ENCODE data around the gene SLC12A2. TPM values are rescaled to one million over a fixed set of nuclear protein-coding genes. Genes with fewer than 3 reads are reported as not detected.

The SLC12A2 gene
- total RNA-seq, 1 experiment from 2014 or later = 41.2 TPM

DNA sequence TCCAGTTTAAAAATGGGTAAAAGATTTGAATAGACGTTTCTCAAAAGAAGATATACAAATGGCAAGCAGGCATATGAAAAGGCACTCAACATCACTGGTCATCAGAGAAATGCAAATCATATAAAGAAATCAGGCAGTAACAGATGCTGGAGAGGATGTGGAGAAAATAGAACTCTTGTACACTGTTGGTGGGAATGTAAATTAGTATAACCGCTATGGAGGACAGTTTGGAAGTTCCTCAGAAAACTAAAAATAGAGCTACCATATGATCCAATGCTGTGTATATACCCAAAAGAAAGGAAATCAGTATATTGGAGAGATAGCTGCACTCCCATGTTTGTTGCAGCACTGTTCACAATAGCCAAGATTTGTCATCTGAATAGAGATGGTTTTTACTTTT, 42.7 kb downstream of the SLC12A2 start:
- Histone ChIP-seq H3K9ac (ENCODE audit: low read length) (no peak overlapping the region), H3K9me2 (ENCODE audit: insufficient read depth) (no peaks in the 10 kb centered on the region), H3K36me3 (ENCODE audit: control insufficient read depth in 1 of 2, insufficient read depth in 2 of 2, low read length in 2 of 2) (peaks cover 0 to 3% of the 10 kb centered on the region in 2 experiments; a peak in 1 of 4 replicates), H3K79me2 (ENCODE audit: insufficient read depth, low read length) (no peaks in the 10 kb centered on the region), H3K4me3 (replicated peaks in 1 of 2; ENCODE audit: low read depth in 1 of 2, low read length in 2 of 2) (no peak overlapping the region), H3K27ac (ENCODE audit: low read depth, low read length) (no peak overlapping the region), H3K27me3 (ENCODE audit: insufficient read depth, low read length) (no peaks in the 10 kb centered on the region), H2AFZ (ENCODE audit: low read depth, low read length, poor library complexity, severe bottlenecking) (no peak overlapping the region), H3K4me2 (ENCODE audit: low read length) (no peak overlapping the region), H4K20me1 (ENCODE audit: insufficient read depth) (no peaks in the 10 kb centered on the region), H3K4me1 (ENCODE audit: control insufficient read depth in 1 of 2, insufficient read depth in 2 of 2, low read length in 2 of 2) (peaks cover 0 to 5% of the 10 kb centered on the region in 2 experiments; a peak in 1 of 4 replicates), H3K9me3 (ENCODE audit: control insufficient read depth in 1 of 2, insufficient read depth in 1 of 2, low read depth in 1 of 2, low read length in 2 of 2) (no peaks in the 10 kb centered on the region)
- no TSS peak for BruUV-seq (replicated peaks)
- intact Hi-C loops (cut with micrococcal nuclease) = no loop called here
- ChIA-PET RAD21 (ENCODE audit: low non-redundant PET in 1 of 2, low total read pairs in 2 of 2, uncharacterized antibody in 2 of 2, unreplicated experiment in 2 of 2) (no interaction called here), POLR2A (interaction anchor here (0.6 kb wide), 1 partner anchor 890 kb away, joined by 4 read pairs; no protein-coding TSS in a partner anchor), CTCF (no interaction called here)
- no peak for ATAC-seq
- DNase-seq (ENCODE audit: low read depth, low spot score) = no peak
- TF ChIP-seq POLR2A (IDR thresholded peaks at IDR 0.05; ENCODE audit: borderline replicate concordance, extremely low read depth, insufficient read depth, insufficient read length) (no peak), ATF3 (IDR thresholded peaks at IDR 0.05) (no peak)
- TF ChIP-seq, protein P1, sequence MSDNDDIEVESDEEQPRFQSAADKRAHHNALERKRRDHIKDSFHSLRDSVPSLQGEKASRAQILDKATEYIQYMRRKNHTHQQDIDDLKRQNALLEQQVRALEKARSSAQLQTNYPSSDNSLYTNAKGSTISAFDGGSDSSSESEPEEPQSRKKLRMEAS (IDR thresholded peaks at IDR 0.05) = no peak

- H3K4me1 ChIP-seq (ENCODE audit: control insufficient read depth in 1 of 2, insufficient read depth in 2 of 2, low read length in 2 of 2) = no peaks in the 10 kb centered on the region
- ChIA-PET POLR2A (no interaction called here), RAD21 (ENCODE audit: low non-redundant PET in 1 of 2, low total read pairs in 2 of 2, uncharacterized antibody in 2 of 2, unreplicated experiment in 2 of 2) (no interaction called here), CTCF (no interaction called here)
- H3K36me3 ChIP-seq (ENCODE audit: control insufficient read depth in 1 of 2, insufficient read depth in 2 of 2, low read length in 2 of 2) = peaks cover 3 to 4% of the 10 kb centered on the region in 2 experiments; a peak in 3 of 4 replicates
- H3K9me2 ChIP-seq (ENCODE audit: insufficient read depth) = no peaks in the 10 kb centered on the region
- H3K9ac ChIP-seq (ENCODE audit: low read length) = no peak overlapping the region
- H3K9me3 ChIP-seq (ENCODE audit: control insufficient read depth in 1 of 2, insufficient read depth in 1 of 2, low read depth in 1 of 2, low read length in 2 of 2) = no peaks in the 10 kb centered on the region
- no peak overlapping the region for H2AFZ ChIP-seq (ENCODE audit: low read depth, low read length, poor library complexity, severe bottlenecking)
- H4K20me1 ChIP-seq (ENCODE audit: insufficient read depth) = no peaks in the 10 kb centered on the region
- intact Hi-C loops (cut with micrococcal nuclease) = no loop called here
- TF ChIP-seq POLR2A (IDR thresholded peaks at IDR 0.05; ENCODE audit: borderline replicate concordance, extremely low read depth, insufficient read depth, insufficient read length) (no peak), POLR2AphosphoS5 (IDR thresholded peaks at IDR 0.05; ENCODE audit: low read depth, low read length) (no peak), ATF3 (IDR thresholded peaks at IDR 0.05) (no peak), RAD21 (IDR thresholded peaks at IDR 0.05; ENCODE audit: low read depth) (no peak), EZH2phosphoT487 (IDR thresholded peaks at IDR 0.05; ENCODE audit: borderline replicate concordance) (no peak), JUND (IDR thresholded peaks at IDR 0.05) (no peak), TCF7L2 (IDR thresholded peaks at IDR 0.05; ENCODE audit: borderline replicate concordance, extremely low read depth, insufficient read depth, insufficient read length) (no peak), EGR1 (IDR thresholded peaks at IDR 0.05; ENCODE audit: low read depth) (no peak)
- TF ChIP-seq, protein P2, sequence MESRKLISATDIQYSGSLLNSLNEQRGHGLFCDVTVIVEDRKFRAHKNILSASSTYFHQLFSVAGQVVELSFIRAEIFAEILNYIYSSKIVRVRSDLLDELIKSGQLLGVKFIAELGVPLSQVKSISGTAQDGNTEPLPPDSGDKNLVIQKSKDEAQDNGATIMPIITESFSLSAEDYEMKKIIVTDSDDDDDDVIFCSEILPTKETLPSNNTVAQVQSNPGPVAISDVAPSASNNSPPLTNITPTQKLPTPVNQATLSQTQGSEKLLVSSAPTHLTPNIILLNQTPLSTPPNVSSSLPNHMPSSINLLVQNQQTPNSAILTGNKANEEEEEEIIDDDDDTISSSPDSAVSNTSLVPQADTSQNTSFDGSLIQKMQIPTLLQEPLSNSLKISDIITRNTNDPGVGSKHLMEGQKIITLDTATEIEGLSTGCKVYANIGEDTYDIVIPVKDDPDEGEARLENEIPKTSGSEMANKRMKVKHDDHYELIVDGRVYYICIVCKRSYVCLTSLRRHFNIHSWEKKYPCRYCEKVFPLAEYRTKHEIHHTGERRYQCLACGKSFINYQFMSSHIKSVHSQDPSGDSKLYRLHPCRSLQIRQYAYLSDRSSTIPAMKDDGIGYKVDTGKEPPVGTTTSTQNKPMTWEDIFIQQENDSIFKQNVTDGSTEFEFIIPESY (IDR thresholded peaks at IDR 0.05; ENCODE audit: extremely low read depth, insufficient replicate concordance, low read length) = no peak
- no peak overlapping the region for H3K27ac ChIP-seq (ENCODE audit: low read depth, low read length)
- H3K4me3 ChIP-seq (replicated peaks in 1 of 2; ENCODE audit: low read depth in 1 of 2, low read length in 2 of 2) = no peak overlapping the region
- ATAC-seq (no peak), DNase-seq (ENCODE audit: low read depth, low spot score) (no peak)
- no TSS peak for BruUV-seq (replicated peaks)
- H3K27me3 ChIP-seq (ENCODE audit: insufficient read depth, low read length) = no peaks in the 10 kb centered on the region
- H3K79me2 ChIP-seq (ENCODE audit: insufficient read depth, low read length) = no peaks in the 10 kb centered on the region
- H3K4me2 ChIP-seq (ENCODE audit: low read length) = no peak overlapping the region
Observed at GRCh38 chr5:128132499-128132898, 48.9 kb downstream of the SLC12A2 start.

Data from HCT116 (cell line).